HEK293T (cell line): ENCODE measurements around the gene WNT7A.

Source experiments
- CTCF ChIA-PET: fragments of 350-600 bp; formaldehyde crosslinking; extraction: SDS; loops from one replicate; lab custom pipeline; 2021; ENCODE audit warnings: antibody characterized with exemption, inconsistent platforms; lab: Yijun Ruan, JAX
- POLR2A ChIA-PET: fragments of 350-600 bp; formaldehyde crosslinking; extraction: SDS; loops from one replicate; lab custom pipeline; 2020; ENCODE audit warnings: antibody characterized with exemption, inconsistent platforms; lab: Yijun Ruan, JAX
- DNase-seq: peaks from one replicate; pipeline ENCODE4 v3.0.0; 2012; ENCODE audit warnings: mixed read lengths; ENCODE audit errors: extremely low spot score
- ARNT ChIP-seq: fragments of 450-650 bp; IDR thresholded peaks from 2 replicates; pipeline ENCODE4 v1.6.1; 2017; ENCODE audit warnings: mild to moderate bottlenecking
- BHLHE40 ChIP-seq: fragments of 450-650 bp; IDR thresholded peaks from 2 replicates; pipeline ENCODE4 v1.6.1; 2016; ENCODE audit warnings: mild to moderate bottlenecking, moderate library complexity, borderline replicate concordance
- CTBP1 ChIP-seq: fragments of 450-650 bp; IDR thresholded peaks from 2 replicates; pipeline ENCODE4 v1.6.1; 2016; ENCODE audit warnings: borderline replicate concordance
- ELF4 ChIP-seq: fragments of 450-650 bp; IDR thresholded peaks from 2 replicates; pipeline ENCODE4 v1.6.1; 2017; ENCODE audit warnings: antibody characterized with exemption
- FOXA1 ChIP-seq: fragments of 450-650 bp; IDR thresholded peaks from 2 replicates; pipeline ENCODE4 v1.6.1; 2016; ENCODE audit warnings: mild to moderate bottlenecking
- FOXK2 ChIP-seq: fragments of 450-650 bp; IDR thresholded peaks from 2 replicates; pipeline ENCODE4 v1.6.1; 2016; ENCODE audit warnings: mild to moderate bottlenecking
- FOXM1 ChIP-seq: fragments of 450-650 bp; IDR thresholded peaks from 2 replicates; pipeline ENCODE4 v1.6.1; 2017; ENCODE audit warnings: mild to moderate bottlenecking, borderline replicate concordance
- HDGF ChIP-seq: fragments of 450-650 bp; IDR thresholded peaks from 2 replicates; pipeline ENCODE4 v1.6.1; 2017; ENCODE audit warnings: antibody characterized with exemption, borderline replicate concordance
- L3MBTL2 ChIP-seq: fragments of 450-650 bp; conservative IDR thresholded peaks from 2 replicates; pipeline ENCODE4 v1.6.1; 2016; ENCODE audit warnings: mild to moderate bottlenecking
- LEF1 ChIP-seq: fragments of 450-650 bp; IDR thresholded peaks from 2 replicates; pipeline ENCODE4 v1.6.1; 2017; ENCODE audit warnings: mild to moderate bottlenecking, borderline replicate concordance
- NFRKB ChIP-seq: fragments of 450-650 bp; IDR thresholded peaks from 2 replicates; pipeline ENCODE4 v1.6.1; 2016; ENCODE audit warnings: mild to moderate bottlenecking, moderate library complexity
- PKNOX1 ChIP-seq: fragments of 450-650 bp; IDR thresholded peaks from 2 replicates; pipeline ENCODE4 v1.6.1; 2016
- SP1 ChIP-seq: fragments of 450-650 bp; IDR thresholded peaks from 2 replicates; pipeline ENCODE4 v1.6.1; 2017
- SUZ12 ChIP-seq: fragments of 450-650 bp; IDR thresholded peaks from 2 replicates; pipeline ENCODE4 v1.6.1; 2016; ENCODE audit warnings: mild to moderate bottlenecking
- TARDBP ChIP-seq: fragments of 450-650 bp; IDR thresholded peaks from 2 replicates; pipeline ENCODE4 v1.6.1; 2016
- ZNF384 ChIP-seq: fragments of 450-650 bp; IDR thresholded peaks from 2 replicates; pipeline ENCODE4 v1.6.1; 2016

WNT7A gene

GRCh38 chr3:13815088-13815683 lies 64.7 kb downstream of the WNT7A start:
- ChIA-PET POLR2A (no interaction called here), CTCF (interaction anchor here (1.6 kb wide), 1 partner anchor 157 kb away, joined by 3 read pairs; no protein-coding TSS in a partner anchor)
- TF ChIP-seq BHLHE40 (no peak), FOXA1 (no peak), SP1 (no peak), SUZ12 (no peak), TARDBP (no peak), PKNOX1 (no peak), ELF4 (no peak), FOXK2 (no peak), FOXM1 (no peak), L3MBTL2 (no peak), HDGF (no peak), NFRKB (no peak), ZNF384 (no peak), CTBP1 (no peak), ARNT (no peak), LEF1 (no peak)
- no peak for DNase-seq

GRCh38 chr3:13812034-13812471 lies 67.8 kb downstream of the WNT7A start:
- DNase-seq = no peak
- TF ChIP-seq ARNT (no peak), NFRKB (no peak), L3MBTL2 (no peak), CTBP1 (no peak), SUZ12 (no peak), ZNF384 (no peak), PKNOX1 (no peak), FOXK2 (no peak)
- CTCF ChIA-PET = no interaction called here
- POLR2A ChIA-PET = no interaction called here

- TF ChIP-seq ZNF384 (no peak), TARDBP (no peak), SP1 (no peak), NFRKB (no peak), PKNOX1 (no peak), FOXK2 (no peak), BHLHE40 (no peak), SUZ12 (no peak), CTBP1 (no peak), FOXM1 (no peak), L3MBTL2 (no peak), FOXA1 (no peak), LEF1 (no peak), ARNT (no peak), ELF4 (no peak)
- POLR2A ChIA-PET = no interaction called here
- CTCF ChIA-PET = no interaction called here
- no peak for DNase-seq
Observed at GRCh38 chr3:13811614-13812013, 68.3 kb downstream of the WNT7A start.

- POLR2A ChIA-PET = no interaction called here
- TF ChIP-seq PKNOX1 (no peak), FOXM1 (no peak), CTBP1 (no peak), SUZ12 (no peak), ELF4 (no peak), ARNT (no peak), HDGF (no peak), NFRKB (no peak)
- CTCF ChIA-PET = no interaction called here
- no peak for DNase-seq
Observed at GRCh38 chr3:13808550-13808949, 71.3 kb downstream of the WNT7A start.

GRCh38 chr3:13801361-13802204 lies 78.3 kb downstream of the WNT7A start:
- CTCF ChIA-PET = no interaction called here
- no peak for DNase-seq
- POLR2A ChIA-PET = no interaction called here
- no peak for TF ChIP-seq TARDBP
- no peak for TF ChIP-seq ZNF384
- no peak for TF ChIP-seq HDGF
- TF ChIP-seq SUZ12 = no peak
- TF ChIP-seq PKNOX1 = no peak
- no peak for TF ChIP-seq LEF1
- TF ChIP-seq BHLHE40 = no peak
- TF ChIP-seq SP1 = no peak
- no peak for TF ChIP-seq FOXA1
- TF ChIP-seq L3MBTL2 = no peak
- TF ChIP-seq NFRKB = no peak
